HEK293 (cell line): ENCODE measurements around the gene TESK1.

Source experiments
- CTCF ChIA-PET: fragments of 350-600 bp; formaldehyde crosslinking; extraction: SDS; loops from one replicate; lab custom pipeline; 2021; ENCODE audit warnings: antibody characterized with exemption; lab: Yijun Ruan, JAX
- POLR2A ChIA-PET: fragments of 300-600 bp; formaldehyde crosslinking; extraction: SDS; loops from one replicate; lab custom pipeline; 2020; ENCODE audit warnings: antibody characterized with exemption, inconsistent platforms; lab: Yijun Ruan, JAX
- H3K27ac ChIP-seq: fragments of 200-500 bp; sonication (Bioruptor generic); 2 replicates; pipeline ENCODE4 v1.5.1; 2014; ENCODE audit warnings: low read depth, low read length, control low read depth, inconsistent platforms; ENCODE audit errors: extremely low read depth
- H3K36me3 ChIP-seq, 2 experiments: fragments of 200-500 bp in 1 of 2; sonication (Bioruptor generic) in 1 of 2; 1 replicate in 1 of 2; 2 replicates in 1 of 2; pipeline ENCODE4 v1.5.1; 2014 to 2017; ENCODE audit warnings: inconsistent platforms in 2 of 2, low read length in 2 of 2; ENCODE audit not compliant: control insufficient read depth in 2 of 2, insufficient read depth in 1 of 2
- H3K4me1 ChIP-seq: fragments of 200-500 bp; sonication (Bioruptor generic); 2 replicates; pipeline ENCODE4 v1.5.1; 2014; ENCODE audit warnings: mild to moderate bottlenecking, low read length, inconsistent platforms; ENCODE audit not compliant: control insufficient read depth, insufficient read depth
- H3K4me3 ChIP-seq: 2 replicates; pipeline ENCODE4 v1.5.1; 2011; ENCODE audit warnings: low read depth, mild to moderate bottlenecking, control low read depth, low read length, moderate library complexity
- H3K9me3 ChIP-seq: fragments of 200-500 bp; sonication (Bioruptor generic); 2 replicates; pipeline ENCODE4 v1.5.1; 2014; ENCODE audit warnings: low read depth, low read length, inconsistent platforms; ENCODE audit not compliant: control insufficient read depth, insufficient read depth
- BCL11A ChIP-seq: fragments of 450-650 bp; formaldehyde crosslinking; IDR thresholded peaks from 2 replicates; pipeline ENCODE4 v1.5.1; 2016; ENCODE audit warnings: low read depth, missing biosample characterization, missing genetic modification characterization
- BCL11B ChIP-seq: fragments of 450-650 bp; formaldehyde crosslinking; IDR thresholded peaks from 2 replicates; pipeline ENCODE4 v1.5.1; 2016; ENCODE audit warnings: low read depth, missing biosample characterization, missing genetic modification characterization
- EGR2 ChIP-seq: fragments of 450-650 bp; formaldehyde crosslinking; IDR thresholded peaks from 2 replicates; pipeline ENCODE4 v1.5.1; 2016; ENCODE audit warnings: low read depth, missing biosample characterization, missing genetic modification characterization
- FEZF1 ChIP-seq: fragments of 450-650 bp; formaldehyde crosslinking; IDR thresholded peaks from 2 replicates; pipeline ENCODE4 v1.5.1; 2016; ENCODE audit warnings: missing biosample characterization, missing genetic modification characterization
- KLF8 ChIP-seq: fragments of 450-650 bp; formaldehyde crosslinking; IDR thresholded peaks from 2 replicates; pipeline ENCODE4 v1.5.1; 2016; ENCODE audit warnings: missing biosample characterization, missing genetic modification characterization
- SCRT2 ChIP-seq: fragments of 450-650 bp; formaldehyde crosslinking; IDR thresholded peaks from 2 replicates; pipeline ENCODE4 v1.5.1; 2016; ENCODE audit warnings: missing biosample characterization, missing genetic modification characterization
- SP2 ChIP-seq: fragments of 450-650 bp; formaldehyde crosslinking; IDR thresholded peaks from 2 replicates; pipeline ENCODE4 v1.5.1; 2016; ENCODE audit warnings: missing biosample characterization, missing genetic modification characterization
- ZBTB11 ChIP-seq: fragments of 450-650 bp; formaldehyde crosslinking; conservative IDR thresholded peaks from 2 replicates; pipeline ENCODE4 v1.5.1; 2016; ENCODE audit warnings: low read depth, missing biosample characterization, missing genetic modification characterization
- ZBTB49 ChIP-seq: fragments of 450-650 bp; formaldehyde crosslinking; IDR thresholded peaks from 2 replicates; pipeline ENCODE4 v1.5.1; 2016; ENCODE audit warnings: missing biosample characterization, missing genetic modification characterization, low read depth
- ZBTB7A ChIP-seq: fragments of 450-650 bp; formaldehyde crosslinking; IDR thresholded peaks from 2 replicates; pipeline ENCODE4 v1.5.1; 2016; ENCODE audit warnings: low read depth, missing biosample characterization, missing genetic modification characterization
- ZBTB8A ChIP-seq: fragments of 450-650 bp; formaldehyde crosslinking; IDR thresholded peaks from 2 replicates; pipeline ENCODE4 v1.5.1; 2016; ENCODE audit warnings: missing biosample characterization, missing genetic modification characterization
- ZIC2 ChIP-seq: fragments of 450-650 bp; formaldehyde crosslinking; IDR thresholded peaks from 2 replicates; pipeline ENCODE4 v1.5.1; 2016; ENCODE audit warnings: missing biosample characterization, missing genetic modification characterization
- ZNF16 ChIP-seq: fragments of 450-650 bp; formaldehyde crosslinking; IDR thresholded peaks from 2 replicates; pipeline ENCODE4 v1.5.1; 2016; ENCODE audit warnings: low read depth, missing biosample characterization, missing genetic modification characterization
- ZNF2 ChIP-seq: fragments of 450-650 bp; formaldehyde crosslinking; IDR thresholded peaks from 2 replicates; pipeline ENCODE4 v1.5.1; 2016; ENCODE audit warnings: missing biosample characterization, missing genetic modification characterization
- ZNF335 ChIP-seq: fragments of 450-650 bp; formaldehyde crosslinking; conservative IDR thresholded peaks from 2 replicates; pipeline ENCODE4 v1.5.1; 2016; ENCODE audit warnings: missing biosample characterization, missing genetic modification characterization
- ZNF394 ChIP-seq: fragments of 450-650 bp; formaldehyde crosslinking; IDR thresholded peaks from 2 replicates; pipeline ENCODE4 v1.5.1; 2016; ENCODE audit warnings: missing biosample characterization, missing genetic modification characterization, mild to moderate bottlenecking, moderate library complexity, borderline replicate concordance
- ZNF404 ChIP-seq: fragments of 450-650 bp; formaldehyde crosslinking; IDR thresholded peaks from 2 replicates; pipeline ENCODE4 v1.5.1; 2017; ENCODE audit warnings: missing biosample characterization, missing genetic modification characterization
- ZNF610 ChIP-seq: fragments of 450-650 bp; formaldehyde crosslinking; IDR thresholded peaks from 2 replicates; pipeline ENCODE4 v1.5.1; 2016; ENCODE audit warnings: missing biosample characterization, missing genetic modification characterization, borderline replicate concordance
- ZNF624 ChIP-seq: fragments of 450-650 bp; formaldehyde crosslinking; IDR thresholded peaks from 2 replicates; pipeline ENCODE4 v1.5.1; 2017; ENCODE audit warnings: missing biosample characterization, missing genetic modification characterization
- ZNF654 ChIP-seq: fragments of 450-650 bp; formaldehyde crosslinking; IDR thresholded peaks from 2 replicates; pipeline ENCODE4 v1.5.1; 2016; ENCODE audit warnings: low read depth, missing biosample characterization, missing genetic modification characterization
- TF ChIP-seq, protein P1 (sequence below): fragments of 450-650 bp; formaldehyde crosslinking; IDR thresholded peaks from 2 replicates; pipeline ENCODE4 v1.5.1; 2016; ENCODE audit warnings: missing biosample characterization, missing genetic modification characterization
- TF ChIP-seq, protein P2 (sequence below): fragments of 450-650 bp; formaldehyde crosslinking; IDR thresholded peaks from 2 replicates; pipeline ENCODE4 v1.5.1; 2016; ENCODE audit warnings: missing biosample characterization, missing genetic modification characterization
- TF ChIP-seq, protein P3 (sequence below): fragments of 450-650 bp; formaldehyde crosslinking; IDR thresholded peaks from 2 replicates; pipeline ENCODE4 v1.5.1; 2016; ENCODE audit warnings: missing biosample characterization, missing genetic modification characterization

TESK1 gene

GRCh38 chr9:35603986-35604577 lies 980 bp upstream of the TESK1 start:
- Histone ChIP-seq H3K4me3 (peak overlapping the region; percentile 54), H3K4me1 (no peaks in the 10 kb centered on the region), H3K27ac (peak overlapping the region; percentile 43), H3K36me3 (peaks cover 0 to 26% of the 10 kb centered on the region in 2 experiments; a peak in 1 of 3 replicates), H3K9me3 (no peaks in the 10 kb centered on the region)
- ChIA-PET CTCF (interaction anchor here (0.5 to 2.6 kb wide), 29 partner anchors 10 to 942 kb away, joined by 3 to 22 read pairs (median 4); partner anchors contain the start of genes CA9, CCDC107, CCL27 and CREB3), POLR2A (interaction anchor here (0.6 to 1.3 kb wide), 11 partner anchors 9 to 1548 kb away, joined by 3 to 7 read pairs (median 3); partner anchors contain the start of genes ATOSB, CCDC107, FANCG and RMRP)
- TF ChIP-seq ZBTB49 = no peak
- no peak for TF ChIP-seq SCRT2
- TF ChIP-seq, protein P1, sequence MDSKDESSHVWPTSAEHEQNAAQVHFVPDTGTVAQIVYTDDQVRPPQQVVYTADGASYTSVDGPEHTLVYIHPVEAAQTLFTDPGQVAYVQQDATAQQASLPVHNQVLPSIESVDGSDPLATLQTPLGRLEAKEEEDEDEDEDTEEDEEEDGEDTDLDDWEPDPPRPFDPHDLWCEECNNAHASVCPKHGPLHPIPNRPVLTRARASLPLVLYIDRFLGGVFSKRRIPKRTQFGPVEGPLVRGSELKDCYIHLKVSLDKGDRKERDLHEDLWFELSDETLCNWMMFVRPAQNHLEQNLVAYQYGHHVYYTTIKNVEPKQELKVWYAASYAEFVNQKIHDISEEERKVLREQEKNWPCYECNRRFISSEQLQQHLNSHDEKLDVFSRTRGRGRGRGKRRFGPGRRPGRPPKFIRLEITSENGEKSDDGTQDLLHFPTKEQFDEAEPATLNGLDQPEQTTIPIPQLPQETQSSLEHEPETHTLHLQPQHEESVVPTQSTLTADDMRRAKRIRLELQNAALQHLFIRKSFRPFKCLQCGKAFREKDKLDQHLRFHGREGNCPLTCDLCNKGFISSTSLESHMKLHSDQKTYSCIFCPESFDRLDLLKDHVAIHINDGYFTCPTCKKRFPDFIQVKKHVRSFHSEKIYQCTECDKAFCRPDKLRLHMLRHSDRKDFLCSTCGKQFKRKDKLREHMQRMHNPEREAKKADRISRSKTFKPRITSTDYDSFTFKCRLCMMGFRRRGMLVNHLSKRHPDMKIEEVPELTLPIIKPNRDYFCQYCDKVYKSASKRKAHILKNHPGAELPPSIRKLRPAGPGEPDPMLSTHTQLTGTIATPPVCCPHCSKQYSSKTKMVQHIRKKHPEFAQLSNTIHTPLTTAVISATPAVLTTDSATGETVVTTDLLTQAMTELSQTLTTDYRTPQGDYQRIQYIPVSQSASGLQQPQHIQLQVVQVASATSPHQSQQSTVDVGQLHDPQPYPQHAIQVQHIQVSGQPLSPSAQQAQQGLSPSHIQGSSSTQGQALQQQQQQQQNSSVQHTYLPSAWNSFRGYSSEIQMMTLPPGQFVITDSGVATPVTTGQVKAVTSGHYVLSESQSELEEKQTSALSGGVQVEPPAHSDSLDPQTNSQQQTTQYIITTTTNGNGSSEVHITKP (tag by site-specific recombination) = 0 out of 2 replicates have a peak, but pooled peaks have one; percentile 51
- peak; percentile 68 for TF ChIP-seq ZBTB8A (tag by site-specific recombination)
- TF ChIP-seq, protein P2, sequence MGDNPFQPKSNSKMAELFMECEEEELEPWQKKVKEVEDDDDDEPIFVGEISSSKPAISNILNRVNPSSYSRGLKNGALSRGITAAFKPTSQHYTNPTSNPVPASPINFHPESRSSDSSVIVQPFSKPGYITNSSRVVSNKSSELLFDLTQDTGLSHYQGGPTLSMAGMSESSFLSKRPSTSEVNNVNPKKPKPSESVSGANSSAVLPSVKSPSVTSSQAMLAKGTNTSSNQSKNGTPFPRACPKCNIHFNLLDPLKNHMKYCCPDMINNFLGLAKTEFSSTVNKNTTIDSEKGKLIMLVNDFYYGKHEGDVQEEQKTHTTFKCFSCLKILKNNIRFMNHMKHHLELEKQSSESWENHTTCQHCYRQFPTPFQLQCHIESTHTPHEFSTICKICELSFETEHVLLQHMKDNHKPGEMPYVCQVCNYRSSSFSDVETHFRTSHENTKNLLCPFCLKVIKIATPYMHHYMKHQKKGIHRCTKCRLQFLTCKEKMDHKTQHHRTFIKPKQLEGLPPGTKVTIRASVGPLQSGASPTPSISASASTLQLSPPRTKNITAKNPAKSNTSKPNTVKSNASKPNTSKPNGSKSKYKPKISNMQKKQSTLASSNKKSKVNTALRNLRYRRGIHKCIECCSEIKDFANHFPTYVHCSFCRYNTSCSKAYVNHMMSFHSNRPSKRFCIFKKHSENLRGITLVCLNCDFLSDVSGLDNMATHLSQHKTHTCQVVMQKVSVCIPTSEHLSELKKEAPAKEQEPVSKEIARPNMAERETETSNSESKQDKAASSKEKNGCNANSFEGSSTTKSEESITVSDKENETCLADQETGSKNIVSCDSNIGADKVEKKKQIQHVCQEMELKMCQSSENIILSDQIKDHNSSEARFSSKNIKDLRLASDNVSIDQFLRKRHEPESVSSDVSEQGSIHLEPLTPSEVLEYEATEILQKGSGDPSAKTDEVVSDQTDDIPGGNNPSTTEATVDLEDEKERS (tag by site-specific recombination) = no peak
- TF ChIP-seq, protein P3, sequence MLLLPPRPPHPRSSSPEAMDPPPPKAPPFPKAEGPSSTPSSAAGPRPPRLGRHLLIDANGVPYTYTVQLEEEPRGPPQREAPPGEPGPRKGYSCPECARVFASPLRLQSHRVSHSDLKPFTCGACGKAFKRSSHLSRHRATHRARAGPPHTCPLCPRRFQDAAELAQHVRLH (tag by site-specific recombination) = no peak
- peak; percentile 84 for TF ChIP-seq KLF8 (tag by site-specific recombination)
- TF ChIP-seq ZNF16 (tag by site-specific recombination) = no peak
- TF ChIP-seq ZNF404 (tag by site-specific recombination) = no peak
- TF ChIP-seq ZNF335 (tag by site-specific recombination) = 0 out of 2 replicates have a peak, but pooled peaks have one; percentile 33
- TF ChIP-seq ZNF394 = 0 out of 2 replicates have a peak, but pooled peaks have one; percentile 16
- peak; percentile 41; the same call in 1 of the 2 replicates for TF ChIP-seq ZNF2 (tag by site-specific recombination)
- peak; percentile 69; the same call in 1 of the 2 replicates for TF ChIP-seq ZBTB7A (tag by site-specific recombination)
- 0 out of 2 replicates have a peak, but pooled peaks have one; percentile 38 for TF ChIP-seq BCL11A (tag by site-specific recombination)
- peak; percentile 83; the same call in 1 of the 2 replicates for TF ChIP-seq BCL11B (tag by site-specific recombination)
- peak; percentile 29; the same call in 1 of the 2 replicates for TF ChIP-seq EGR2
- peak; percentile 79 for TF ChIP-seq FEZF1 (tag by site-specific recombination)
- TF ChIP-seq ZIC2 (tag by site-specific recombination) = 0 out of 2 replicates have a peak, but pooled peaks have one; percentile 5
- peak; percentile 93 for TF ChIP-seq SP2 (tag by site-specific recombination)
- TF ChIP-seq ZNF624 (tag by site-specific recombination) = no peak
- no peak for TF ChIP-seq ZNF610 (tag by site-specific recombination)
- TF ChIP-seq ZNF654 (tag by site-specific recombination) = peak; percentile 47
- peak; percentile 82 for TF ChIP-seq ZBTB11 (tag by site-specific recombination)
